Measurements from ENCODE around the gene OR10A5.
"Not testable (repeated sequence)": the region's sequence is repeated elsewhere in the genome, so short reads cannot be mapped to it uniquely, and the experiment has no call there.

Gene OR10A5

DNA sequence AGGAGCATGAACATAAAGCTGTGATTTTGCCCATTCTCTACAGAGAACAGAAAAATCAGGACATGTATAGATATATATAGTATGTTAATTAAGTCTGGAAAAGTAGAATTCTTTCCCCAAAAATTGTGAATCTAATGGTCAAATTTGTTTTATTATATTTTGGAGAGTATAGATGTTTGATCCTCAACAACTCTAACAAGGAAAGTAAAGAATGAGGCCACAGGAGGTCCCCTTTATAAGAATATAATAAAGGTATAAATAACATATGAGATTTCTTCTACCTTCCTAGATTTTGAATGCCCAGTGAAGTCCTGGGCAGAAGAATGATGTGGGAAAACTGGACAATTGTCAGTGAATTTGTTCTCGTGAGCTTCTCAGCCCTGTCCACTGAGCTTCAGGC lies 30.8 kb downstream of the OR10A5 start, which contains the start of gene OR10A4:
Gene OR10A4, plus strand, starts transcription at position 301 of the 400 bp plus-strand sequence. Its CDS starts 23 bp downstream, at position 324.
- DNase-seq: no peak

DNA sequence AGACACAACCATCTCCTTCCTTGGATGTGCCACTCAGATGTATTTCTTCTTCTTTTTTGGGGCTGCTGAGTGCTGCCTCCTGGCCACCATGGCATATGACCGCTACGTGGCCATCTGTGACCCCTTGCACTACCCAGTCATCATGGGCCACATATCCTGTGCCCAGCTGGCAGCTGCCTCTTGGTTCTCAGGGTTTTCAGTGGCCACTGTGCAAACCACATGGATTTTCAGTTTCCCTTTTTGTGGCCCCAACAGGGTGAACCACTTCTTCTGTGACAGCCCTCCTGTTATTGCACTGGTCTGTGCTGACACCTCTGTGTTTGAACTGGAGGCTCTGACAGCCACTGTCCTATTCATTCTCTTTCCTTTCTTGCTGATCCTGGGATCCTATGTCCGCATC lies 31.4 kb downstream of the OR10A5 start:
- no peak for DNase-seq

GRCh38 chr11:6882751-6883150 lies 37.3 kb downstream of the OR10A5 start:
- DNase-seq: no peak

GRCh38 chr11:6887711-6888110 lies 42.2 kb downstream of the OR10A5 start:
- not testable (repeated sequence) for DNase-seq

GRCh38 chr11:6888830-6889229 lies 43.3 kb downstream of the OR10A5 start:
- DNase-seq: no peak

- DNase-seq: no peak
Measured at GRCh38 chr11:6889835-6890234, 44.4 kb downstream of the OR10A5 start.

DNA sequence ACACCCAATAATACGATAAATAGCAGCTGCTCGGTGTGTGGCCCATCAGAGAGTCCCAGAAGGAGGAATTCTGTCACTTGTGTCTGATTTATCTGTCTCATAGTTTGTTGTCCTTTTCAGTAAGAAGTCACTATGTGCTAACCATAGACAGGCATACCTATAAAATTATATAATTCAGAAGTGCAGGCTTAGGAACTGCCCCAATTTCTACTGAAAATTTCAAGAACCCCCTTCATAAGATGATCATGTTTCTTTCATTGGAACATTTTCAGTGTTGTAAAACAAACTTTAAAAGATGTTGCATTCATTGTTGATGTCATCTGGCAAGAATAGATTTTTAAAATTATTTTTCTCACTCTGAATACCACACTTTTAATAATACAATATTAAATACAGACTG lies 46.9 kb downstream of the OR10A5 start, which contains the start of gene OR2D2:
Gene OR2D2, minus strand, starts transcription at position 101 of the 400 bp plus-strand sequence. Its CDS starts 0 bp downstream, at position 101.
- DNase-seq: no peak

- DNase-seq: no peak
Measured at GRCh38 chr11:6894097-6894496, 48.6 kb downstream of the OR10A5 start.

GRCh38 chr11:6895010-6895409 lies 49.5 kb downstream of the OR10A5 start:
- no peak for DNase-seq
